Activated CD4-positive, alpha-beta T cell treated with anti-CD3 and anti-CD28 coated beads, Interleukin-2, amount 50 U/mL, for 16 hours (primary cell): ENCODE results near the gene PTPN1.
"Not testable (repeated sequence)": the region's sequence is repeated elsewhere in the genome, so short reads cannot be mapped to it uniquely, and the experiment has no call there.

Source experiments
- DNase-seq: peaks from one replicate; pipeline ENCODE4 v3.0.0-alpha.2; 2020

Gene PTPN1

GRCh38 chr20:50535162-50535561, 25.0 kb downstream of the PTPN1 start:
- DNase-seq: no peak

DNA sequence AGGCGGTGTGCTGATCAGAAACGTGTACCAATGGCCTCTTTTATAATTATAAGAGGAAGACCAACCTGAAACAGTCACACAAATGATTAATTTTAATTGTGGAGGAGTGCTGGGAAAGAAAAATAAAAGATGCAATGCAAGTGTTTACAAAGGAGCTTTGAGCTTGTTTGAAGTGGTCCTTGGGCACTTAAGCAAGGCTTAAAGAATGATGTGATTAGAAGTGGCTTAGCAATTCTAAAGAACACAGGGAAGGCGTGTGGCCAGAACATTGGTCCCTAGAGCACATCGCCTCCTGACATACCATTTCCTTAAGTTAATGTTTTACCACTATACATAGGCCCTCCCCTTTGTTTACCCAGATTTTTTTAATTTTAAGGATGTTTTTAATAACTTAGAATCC, 26.1 kb downstream of the PTPN1 start:
- no peak for DNase-seq

DNA sequence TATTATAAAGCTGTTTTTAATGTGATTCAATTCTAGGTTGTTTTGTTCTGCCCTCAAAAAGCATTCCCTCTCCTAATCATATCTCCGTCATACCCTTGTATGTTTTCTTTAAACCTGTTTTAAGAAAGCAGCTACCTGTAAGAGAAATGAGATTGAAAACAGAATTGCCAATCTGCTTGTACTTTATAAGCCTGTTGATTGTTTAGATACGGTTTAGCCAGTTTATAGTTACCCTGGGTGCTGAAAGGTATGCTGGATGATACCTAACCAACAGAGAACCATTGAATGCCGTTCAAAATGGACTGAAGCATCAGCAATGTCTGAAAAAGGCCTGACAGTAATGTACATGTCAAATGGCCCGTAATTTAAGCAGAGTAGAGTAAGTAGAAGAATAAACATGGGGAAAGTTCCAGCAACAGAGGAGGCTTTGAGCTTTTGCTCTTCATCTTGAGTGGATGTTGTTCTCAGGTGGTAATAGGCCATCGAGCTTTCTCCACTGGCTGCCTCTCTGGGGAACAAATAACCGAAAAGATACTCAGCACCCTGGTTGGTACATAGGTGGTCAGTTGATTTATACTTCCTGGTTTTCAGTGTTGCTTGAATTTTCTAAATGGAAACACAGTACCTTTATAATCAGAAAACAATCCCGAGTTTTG, 27.5 kb downstream of the PTPN1 start:
- DNase-seq: no peak

DNA sequence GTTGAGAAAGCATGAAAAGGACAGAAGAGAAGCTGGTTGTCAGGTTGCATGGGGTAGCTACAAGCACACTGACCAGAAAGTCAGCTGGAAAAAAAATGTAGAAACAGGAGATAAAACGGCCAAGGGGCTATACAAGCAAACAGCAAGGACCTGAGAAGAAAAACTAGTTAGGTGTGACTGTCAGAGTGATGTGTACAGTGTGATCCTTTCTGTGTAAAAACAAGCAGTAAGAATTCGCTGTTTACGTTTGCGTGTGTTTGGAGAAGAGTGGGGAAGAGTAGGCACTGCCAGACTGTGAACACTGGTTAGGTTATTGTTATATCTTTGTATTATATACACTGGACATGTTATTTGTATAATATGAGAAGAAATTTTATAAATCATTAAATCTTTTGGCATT, 28.1 kb downstream of the PTPN1 start:
- DNase-seq: no peak

DNA sequence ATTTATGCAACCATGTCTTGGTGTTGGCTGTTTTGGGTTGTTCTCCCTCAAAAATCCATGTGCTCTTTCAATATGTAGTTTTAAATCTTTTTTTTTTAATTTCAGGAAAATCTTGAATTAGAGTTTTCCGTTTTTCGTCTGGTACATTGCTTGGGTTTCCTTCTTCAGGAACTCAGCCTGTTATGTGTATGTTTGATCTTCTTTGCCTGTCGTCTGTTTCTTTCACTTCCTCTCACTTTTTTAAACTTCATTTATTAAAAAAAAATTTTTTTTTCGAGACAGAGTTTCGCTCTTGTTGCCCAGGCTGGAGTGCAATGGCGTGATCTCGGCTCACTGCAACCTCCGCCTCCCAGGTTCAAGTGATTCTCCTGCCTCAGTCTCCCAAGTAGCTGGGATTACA, 29.6 kb downstream of the PTPN1 start:
- DNase-seq: not testable (repeated sequence)

GRCh38 chr20:50540620-50541605, 30.7 kb downstream of the PTPN1 start:
- DNase-seq: no peak

DNA sequence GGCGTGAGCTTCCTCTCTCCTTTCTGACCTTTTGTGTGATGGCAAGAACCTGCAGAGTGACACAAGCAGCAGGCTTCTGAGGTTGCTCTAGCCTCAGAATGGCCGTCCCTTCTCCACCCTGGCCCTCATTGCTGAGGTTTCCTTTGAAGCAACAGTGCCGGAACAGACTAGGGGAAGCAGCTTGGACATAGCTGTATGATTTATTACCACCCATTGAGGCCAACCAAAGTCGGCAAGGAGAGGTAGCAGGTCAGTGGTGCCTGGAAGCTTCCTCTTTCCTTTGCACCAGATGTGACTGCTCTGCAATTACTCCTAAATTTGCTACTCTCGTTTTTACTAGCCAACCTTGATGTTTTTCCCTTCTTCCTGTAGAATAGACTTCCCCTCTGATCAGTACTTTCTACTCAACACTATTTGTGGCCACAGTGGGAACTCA, 31.4 kb downstream of the PTPN1 start:
- DNase-seq: no peak

DNA sequence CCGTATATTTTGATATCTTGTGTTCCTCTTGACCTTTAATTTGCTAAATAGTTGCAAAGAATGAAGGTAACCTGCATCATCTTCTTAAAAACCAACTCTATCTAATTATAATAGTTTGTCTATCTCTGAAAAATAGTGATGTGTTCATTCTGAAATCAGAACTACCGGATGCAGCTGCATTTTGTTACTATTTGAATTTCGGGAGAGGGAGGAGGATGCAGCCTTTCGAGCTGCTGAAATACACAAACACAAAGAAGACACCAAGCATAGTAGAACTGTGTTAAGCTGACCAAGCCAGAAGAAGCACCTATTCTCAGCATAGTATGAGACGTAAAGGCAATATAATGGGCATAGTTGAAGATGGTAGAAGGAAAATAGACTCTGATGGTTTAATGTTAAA, 33.1 kb downstream of the PTPN1 start:
- no peak for DNase-seq

DNA sequence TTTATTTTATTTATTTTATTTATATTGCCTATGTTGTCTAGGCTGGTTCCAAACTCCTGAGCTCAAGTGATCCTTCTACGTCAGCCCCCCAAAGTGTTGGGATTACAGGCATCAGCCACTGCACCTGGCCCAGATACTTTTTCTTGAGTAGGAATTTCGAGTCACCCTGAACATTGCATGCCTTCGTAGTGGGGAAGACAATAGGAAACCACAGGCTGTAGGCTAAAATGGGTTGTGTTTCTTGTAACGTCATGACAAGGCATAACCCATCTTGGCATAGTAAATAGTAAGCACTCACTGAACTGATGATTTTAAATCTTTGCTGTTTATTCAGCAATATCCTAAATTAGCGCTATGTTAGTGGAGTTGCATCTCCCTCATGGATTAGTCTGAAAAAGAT, 34.9 kb downstream of the PTPN1 start:
- no peak for DNase-seq

DNA sequence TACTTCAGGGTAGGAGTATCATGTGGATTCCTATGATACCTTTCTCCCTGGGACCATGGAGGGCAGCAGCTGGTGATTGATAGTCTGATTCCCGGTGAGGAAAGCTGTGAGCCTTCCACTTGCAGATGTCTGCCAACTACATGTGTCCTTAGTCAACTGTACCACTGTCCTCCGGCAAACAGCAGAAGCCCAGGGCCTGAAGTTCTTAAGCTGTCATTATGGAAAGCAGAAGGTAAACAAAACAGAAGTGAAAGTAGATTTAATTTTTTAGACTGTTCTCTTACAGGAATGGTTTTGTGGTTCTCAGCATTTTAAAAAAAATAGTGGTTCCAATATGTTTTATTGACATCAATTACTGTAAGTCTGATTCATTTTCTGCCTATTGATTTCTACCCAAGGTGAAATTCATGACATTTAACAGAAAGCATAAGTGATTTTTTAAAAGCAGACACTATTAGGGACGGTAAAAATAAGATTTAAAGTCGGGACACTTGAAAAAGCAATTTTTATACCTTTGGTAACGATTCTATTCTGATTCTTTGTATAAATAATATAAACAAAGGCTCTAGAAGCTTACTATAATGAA, 36.6 kb downstream of the PTPN1 start:
- DNase-seq: peak; percentile 60

DNA sequence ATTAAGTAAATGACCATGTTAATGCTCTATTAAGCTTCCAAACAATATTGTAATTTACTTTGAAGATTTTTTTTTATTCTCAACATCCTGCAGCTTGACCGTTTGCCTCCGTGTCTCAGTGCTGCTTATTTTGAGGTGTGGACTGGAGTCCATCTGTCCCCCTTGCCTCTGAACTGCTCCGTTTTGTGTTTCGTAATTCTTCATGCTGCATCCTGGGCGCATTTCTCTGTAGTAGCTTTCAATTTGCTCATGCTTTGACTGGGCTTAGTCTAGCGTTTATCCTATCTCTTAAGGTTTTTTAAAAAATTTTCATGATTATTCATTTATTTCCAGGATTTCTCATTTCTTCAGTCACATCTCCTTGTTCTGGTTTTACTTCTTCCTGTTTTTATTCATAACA, 37.8 kb downstream of the PTPN1 start:
- peak; percentile 54 for DNase-seq

DNA sequence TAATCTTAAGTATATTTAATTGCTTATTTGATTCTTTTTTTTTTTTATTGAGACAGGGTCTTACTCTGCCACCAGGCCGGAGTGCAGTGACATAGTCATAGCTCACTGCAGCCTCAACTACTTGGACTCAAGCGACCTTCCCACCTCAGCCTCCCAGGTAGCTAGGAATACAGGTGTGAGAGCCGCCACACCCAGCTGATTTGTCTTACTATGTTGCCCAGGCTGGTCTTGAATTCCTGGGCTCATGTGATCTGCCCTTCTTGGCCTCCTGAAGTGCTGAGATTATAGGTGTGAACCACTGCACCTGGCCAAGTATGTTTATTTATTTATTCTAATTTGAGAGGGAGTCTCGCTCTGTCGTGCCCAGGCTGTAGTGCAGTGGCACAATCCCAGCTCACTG, 38.2 kb downstream of the PTPN1 start:
- DNase-seq: no peak

DNA sequence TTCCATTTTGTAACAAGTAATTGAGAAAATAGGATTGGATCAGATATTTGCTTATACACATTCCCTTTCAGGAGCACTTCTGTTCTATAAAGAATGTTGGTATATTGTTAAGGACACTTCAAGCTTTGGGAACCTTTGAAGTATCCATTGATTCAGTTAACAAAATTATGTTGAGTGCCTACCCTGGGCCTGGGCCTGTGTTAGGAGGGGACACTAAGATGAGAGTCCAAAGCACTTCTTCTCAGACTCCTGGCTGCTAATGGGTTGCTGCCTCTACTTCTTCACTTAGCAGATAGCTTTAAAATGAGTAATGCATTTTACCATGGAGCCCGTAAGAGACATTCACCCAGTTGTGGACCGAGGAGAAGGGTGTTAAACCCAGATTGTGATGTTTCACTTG, 40.3 kb downstream of the PTPN1 start:
- no peak for DNase-seq

GRCh38 chr20:50551288-50551687, 41.1 kb downstream of the PTPN1 start:
- peak; percentile 63 for DNase-seq

DNA sequence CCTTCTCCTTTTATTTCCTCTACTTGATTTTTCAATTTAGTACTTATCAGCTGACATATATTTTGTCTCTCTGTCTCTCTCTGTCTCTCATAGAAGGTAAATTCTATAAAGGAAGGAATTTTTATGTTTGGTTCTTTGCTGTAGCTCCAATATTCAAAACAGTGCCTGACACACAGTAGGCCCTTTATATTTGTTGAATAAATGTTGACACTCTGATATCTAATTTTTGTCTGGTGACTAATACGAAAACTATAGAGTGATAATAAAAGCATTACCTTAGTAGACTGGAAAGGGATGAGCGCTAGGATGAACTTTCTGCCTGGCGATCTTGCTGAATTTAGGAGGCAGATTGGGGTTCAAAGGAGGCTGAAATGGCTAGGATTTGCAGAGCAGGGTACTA, 42.8 kb downstream of the PTPN1 start:
- DNase-seq: no peak

GRCh38 chr20:50554694-50555579, 44.8 kb downstream of the PTPN1 start:
- no peak for DNase-seq

DNA sequence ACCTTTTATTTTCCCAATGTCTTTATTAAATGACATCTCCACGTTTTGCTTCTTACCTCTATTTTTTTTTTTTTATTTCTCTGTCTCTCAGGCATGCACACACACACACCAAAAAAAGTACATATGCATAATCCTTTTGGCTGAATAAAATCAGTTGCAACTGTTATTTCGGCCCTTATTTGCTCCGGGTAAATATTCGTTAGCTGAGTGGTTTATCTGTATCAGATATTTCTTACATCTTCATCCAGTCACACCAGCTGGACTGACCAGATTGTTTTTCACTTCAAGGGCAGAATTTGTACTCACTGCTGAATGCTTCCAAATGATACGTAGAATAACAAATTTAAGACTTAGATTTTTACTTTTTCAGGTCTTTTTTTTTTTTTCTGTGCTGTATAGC, 45.5 kb downstream of the PTPN1 start:
- no peak for DNase-seq

- no peak for DNase-seq
Measured at GRCh38 chr20:50557549-50558134, 47.5 kb downstream of the PTPN1 start.

DNA sequence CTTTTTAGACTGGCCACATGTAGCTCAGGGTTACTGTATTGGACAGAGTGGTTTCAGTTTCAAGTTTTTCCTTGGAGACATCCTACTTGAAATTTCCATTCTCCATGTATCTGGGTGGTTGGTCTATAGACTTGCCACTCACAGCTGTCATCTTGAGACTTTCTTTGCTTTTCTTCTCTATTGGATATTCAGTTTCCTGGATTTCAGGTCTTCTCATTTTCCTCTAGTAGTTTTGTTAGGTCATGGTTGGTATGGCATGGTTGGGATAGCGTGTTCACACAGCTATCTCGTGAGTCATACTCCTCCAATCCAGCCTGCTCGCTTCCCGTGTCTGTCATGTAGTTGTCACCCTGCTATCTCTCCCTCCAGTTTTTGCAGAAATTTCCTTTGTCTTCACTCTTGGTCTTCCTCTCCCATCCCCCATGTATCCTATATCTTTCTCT, 48.3 kb downstream of the PTPN1 start:
- DNase-seq: no peak

- no peak for DNase-seq
Measured at GRCh38 chr20:50559149-50559548, 49.0 kb downstream of the PTPN1 start.

DNA sequence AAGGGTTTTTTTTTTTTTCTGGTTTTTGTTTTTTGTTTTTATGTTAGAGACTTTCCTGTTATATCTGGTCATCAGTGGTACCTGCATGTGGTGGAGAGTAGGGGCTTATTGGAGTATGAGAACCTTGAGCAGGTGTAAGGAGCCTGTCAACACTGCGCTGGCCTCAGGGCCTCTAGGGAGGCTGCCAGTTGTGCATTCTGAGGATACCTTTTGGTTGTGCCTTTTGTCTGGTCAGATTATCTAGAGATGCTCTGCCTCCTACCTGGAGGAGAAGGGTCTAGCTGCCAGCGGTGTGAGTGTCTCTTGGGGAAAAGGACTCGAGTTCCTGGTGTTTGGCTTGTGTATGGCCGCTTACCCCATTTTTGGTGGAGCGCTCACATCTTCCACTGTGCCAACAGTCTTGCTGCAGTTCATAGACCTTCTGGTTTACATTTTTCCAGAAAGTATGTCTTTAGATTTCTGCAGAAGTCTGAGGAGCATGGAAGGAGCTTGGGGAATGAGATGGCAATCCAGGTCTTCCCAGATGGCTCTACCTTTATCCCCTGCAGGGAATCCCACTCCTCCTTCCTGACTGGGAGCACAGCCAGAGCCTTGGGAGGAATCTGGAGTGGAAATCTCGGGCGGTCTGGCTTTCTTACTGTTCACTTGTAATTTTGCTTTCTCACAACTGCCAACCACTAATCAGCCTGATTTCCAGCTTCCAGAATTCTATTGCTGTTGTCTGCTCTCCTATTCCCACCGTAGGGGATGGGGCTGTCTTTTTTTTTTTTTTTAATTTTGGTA, 49.9 kb downstream of the PTPN1 start:
- no peak for DNase-seq

- no peak for DNase-seq
Measured at GRCh38 chr20:50560867-50561266, 50.7 kb downstream of the PTPN1 start.
